GM18498 (cell line): ENCODE data around the gene B4GALNT4.
"Not testable (repeated sequence)": the region's sequence is repeated elsewhere in the genome, so short reads cannot be mapped to it uniquely, and the experiment has no call there.

Experiments
- ATAC-seq: cut with Tn5 transposase; IDR thresholded peaks from one replicate; pipeline ENCODE4 v1.9.1; 2021; ENCODE audit warnings: mild to moderate bottlenecking, moderate library complexity; ENCODE audit not compliant: unreplicated experiment

B4GALNT4 gene

DNA sequence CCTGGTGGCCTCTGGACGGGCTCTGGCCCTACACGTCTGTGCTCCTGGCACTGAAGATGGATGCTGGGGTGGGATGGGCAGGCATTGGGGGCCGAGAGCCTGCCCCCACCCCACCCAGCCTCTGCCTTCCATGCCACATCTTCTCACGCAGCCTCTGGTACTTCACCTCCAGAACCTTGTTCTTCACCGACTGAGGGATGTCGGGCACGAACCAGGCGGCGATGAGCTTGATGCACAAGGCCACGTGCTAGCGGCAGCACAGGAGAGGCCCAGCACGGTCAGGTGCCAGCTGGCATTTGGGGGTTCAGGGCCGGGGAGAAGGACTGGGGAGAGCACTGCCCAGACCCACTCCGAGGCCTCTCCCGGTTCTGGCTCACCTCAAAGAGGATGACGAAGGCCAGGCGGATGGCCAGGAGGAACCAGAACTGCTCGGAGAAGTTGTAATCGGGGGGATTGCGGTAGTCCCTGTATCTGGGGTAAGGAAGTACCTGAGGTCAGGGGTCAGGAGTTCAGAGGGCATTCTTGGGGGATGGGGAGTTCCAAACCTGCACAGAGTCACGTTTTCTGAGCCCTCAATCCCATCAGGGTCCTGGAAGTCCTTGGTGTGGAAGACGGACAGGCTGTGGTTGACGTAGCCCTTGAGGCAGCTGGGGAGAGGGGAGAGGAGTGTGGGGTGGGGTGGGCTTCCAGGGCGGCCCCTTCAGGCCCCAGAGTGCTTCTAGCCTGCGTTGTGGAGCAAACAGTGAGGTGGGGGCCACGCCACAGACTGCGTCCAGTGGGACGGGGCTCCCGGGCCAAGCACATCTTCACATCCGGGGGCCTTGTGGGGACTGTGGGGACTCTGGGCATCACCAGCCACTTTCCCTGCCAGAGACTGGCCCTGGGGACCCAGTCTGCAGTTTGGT lies 49.3 kb downstream of the B4GALNT4 start:
- no peak for ATAC-seq

DNA sequence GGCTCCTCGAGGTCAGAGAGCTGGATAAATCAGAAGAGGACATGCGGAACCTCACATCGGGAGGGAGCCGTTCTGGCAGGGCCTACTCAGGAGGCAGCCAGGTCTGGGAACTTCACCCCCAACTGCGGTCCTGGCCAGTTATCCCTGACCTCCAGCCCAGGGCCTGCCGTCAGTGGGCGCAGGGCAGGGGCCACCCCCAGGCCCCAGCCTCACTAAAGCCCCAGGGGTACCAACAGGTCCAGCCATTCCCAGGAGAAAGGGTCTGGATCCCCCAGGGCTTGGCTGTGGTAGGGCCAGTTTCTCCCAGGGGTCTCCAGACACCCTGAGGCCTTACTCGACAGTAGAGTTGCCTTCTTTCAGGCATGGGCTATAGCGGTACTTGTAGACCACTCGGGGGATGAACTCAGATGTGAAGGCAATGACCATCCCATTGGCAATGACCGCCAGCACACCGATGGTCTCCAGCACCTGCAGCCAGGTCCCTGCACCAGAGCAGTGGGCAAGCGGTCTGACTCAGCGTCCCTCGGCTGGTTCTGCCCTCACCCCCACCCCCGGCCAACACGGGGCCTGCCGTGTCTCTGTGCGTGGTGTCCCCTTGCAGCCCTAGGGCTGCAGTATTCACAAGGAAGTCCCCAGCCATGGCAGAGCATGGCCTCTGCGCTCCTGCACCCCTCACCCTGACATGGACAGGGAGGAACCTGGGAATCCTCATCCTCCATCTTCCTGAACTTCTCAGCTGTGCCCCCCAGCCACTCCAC lies 50.1 kb downstream of the B4GALNT4 start:
- ATAC-seq, result no peak

DNA sequence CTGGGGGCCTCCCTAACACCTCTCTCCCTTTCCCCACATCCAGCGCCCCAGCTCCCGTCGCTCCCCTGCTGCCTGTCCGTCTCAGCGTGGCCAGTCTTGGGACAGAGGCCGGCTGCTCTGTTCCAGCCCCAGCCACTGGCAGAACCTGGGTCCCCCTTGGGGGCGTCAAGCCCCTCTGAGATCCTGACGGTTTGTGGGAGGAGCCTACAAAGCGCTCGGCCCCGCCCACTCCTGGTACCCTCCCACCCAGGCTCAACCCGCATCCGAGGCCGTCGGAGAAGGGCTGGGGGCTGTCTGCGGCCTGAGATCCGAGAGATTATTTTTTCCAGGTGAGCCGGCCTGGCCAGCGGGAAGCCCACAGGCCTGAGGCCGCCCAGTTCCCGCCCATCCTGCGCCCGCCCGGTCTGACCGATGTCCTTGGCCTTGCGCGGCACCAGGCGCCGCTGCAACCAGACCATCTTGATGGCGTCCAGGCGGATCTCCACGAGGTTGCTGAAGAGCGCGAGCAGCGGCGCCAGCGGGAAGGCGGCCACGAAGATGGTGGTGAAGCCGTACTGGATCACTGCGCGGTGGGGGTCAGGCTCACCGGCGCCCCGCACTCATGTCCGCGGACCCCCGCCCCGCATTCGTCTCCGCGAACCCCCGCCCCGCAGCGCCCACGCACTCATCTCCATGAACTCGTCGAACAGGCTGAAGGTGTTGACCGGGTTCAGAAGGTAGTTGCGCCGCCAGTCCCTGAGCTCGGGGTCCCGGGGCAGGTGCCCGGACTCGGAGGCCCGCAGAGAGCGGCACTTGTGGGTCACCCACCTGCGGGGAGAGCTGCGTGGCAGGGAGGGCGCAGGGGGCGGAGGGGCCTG lies 51.0 kb downstream of the B4GALNT4 start:
- no peak for ATAC-seq

- ATAC-seq, result no peak
Measured at GRCh38 chr11:420911-421321, 51.6 kb downstream of the B4GALNT4 start.

DNA sequence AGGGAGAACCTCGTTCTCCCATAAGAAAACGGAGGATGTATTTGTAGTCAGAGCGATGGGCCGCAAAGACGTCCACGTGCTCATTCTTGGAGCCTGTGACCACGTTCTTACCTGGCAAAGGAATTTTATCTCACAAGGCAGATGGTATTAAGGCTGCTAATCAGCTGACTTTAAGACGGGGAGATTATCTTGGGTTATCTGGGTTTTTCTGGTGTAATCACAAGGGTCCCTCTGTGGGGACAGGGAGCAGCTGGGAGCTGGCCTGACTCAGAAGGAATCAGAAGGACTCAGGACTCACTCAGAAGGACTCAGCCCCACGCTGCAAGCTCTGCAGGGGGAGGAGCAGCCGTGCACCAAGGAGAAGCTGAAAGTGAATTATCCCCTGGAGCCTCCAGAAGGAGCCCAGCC lies 53.0 kb downstream of the B4GALNT4 start:
- ATAC-seq, result no peak

DNA sequence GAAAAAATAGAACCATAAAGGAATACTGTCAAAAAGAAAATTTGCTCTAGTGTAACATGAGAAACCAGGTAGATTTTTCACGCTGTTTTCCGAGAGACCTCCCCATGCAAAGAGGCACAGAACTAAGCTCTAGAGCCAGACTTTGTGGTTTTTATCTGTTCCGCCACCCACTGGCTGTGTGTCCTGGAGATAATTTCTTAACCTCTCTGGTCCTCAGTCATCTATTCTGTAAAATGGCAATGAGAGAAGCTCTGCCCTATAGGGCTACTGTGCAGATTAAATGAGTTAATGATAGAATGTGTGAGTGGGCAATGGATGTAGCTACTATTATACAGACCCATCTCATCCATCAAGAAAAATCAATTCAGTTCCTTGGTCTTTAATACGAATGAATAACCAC lies 54.9 kb downstream of the B4GALNT4 start:
- no peak for ATAC-seq

- ATAC-seq, result not testable (repeated sequence)
Measured at GRCh38 chr11:424766-425165, 55.5 kb downstream of the B4GALNT4 start.

- no peak for ATAC-seq
Measured at GRCh38 chr11:425301-425700, 56.0 kb downstream of the B4GALNT4 start.

GRCh38 chr11:426851-427250 lies 57.6 kb downstream of the B4GALNT4 start:
- no peak for ATAC-seq

DNA sequence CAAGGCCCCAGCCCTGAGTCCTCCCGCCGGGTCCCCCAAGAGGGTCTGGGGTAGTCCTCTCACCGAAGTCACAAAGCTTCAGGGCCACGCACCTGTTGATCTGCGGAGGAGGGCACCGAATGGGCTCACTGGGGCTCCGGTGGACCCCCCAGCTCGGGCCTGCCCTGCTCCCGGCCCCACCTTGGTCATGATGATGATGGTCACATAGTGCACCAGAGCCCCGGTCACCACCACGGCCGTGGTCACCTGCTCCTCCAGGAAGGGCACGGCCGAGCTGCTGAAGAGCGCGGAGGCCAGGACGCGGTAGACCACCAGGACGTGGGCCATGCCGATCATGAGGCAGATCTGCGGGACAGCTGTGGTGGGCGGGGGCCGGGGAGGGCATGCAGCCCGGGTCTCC lies 59.0 kb downstream of the B4GALNT4 start:
- no peak for ATAC-seq

- ATAC-seq, result no peak
Measured at GRCh38 chr11:429391-429790, 60.1 kb downstream of the B4GALNT4 start.

GRCh38 chr11:429931-430456 lies 60.7 kb downstream of the B4GALNT4 start:
- ATAC-seq, result no peak
